CD4-positive, alpha-beta T cell treated with Interleukin-4 for 1 hour (primary cell): Measurements from ENCODE around the gene GGTLC3.
"Not testable (repeated sequence)": the region's sequence is repeated elsewhere in the genome, so short reads cannot be mapped to it uniquely, and the experiment has no call there.

Source experiments
- DNase-seq, 2 donors: peaks; one replicate each; pipeline ENCODE4 v3.0.0-alpha.2; 2020 to 2022

The GGTLC3 gene

GRCh38 chr22:18518061-18518460, at the start of gene GGTLC3:
GGTLC3 (minus strand) TSS chr22:18518161; CDS start chr22:18517897, 264 bp downstream.
- not testable (repeated sequence) for DNase-seq

- not testable (repeated sequence) for DNase-seq
Observed at GRCh38 chr22:18560099-18560974, 42.4 kb upstream of the GGTLC3 start.

- DNase-seq: not testable (repeated sequence)
Observed at GRCh38 chr22:18558939-18559338, 41.0 kb upstream of the GGTLC3 start.

- DNase-seq: not testable (repeated sequence)
Observed at GRCh38 chr22:18558516-18558915, 40.6 kb upstream of the GGTLC3 start.

- not testable (repeated sequence) for DNase-seq
Observed at GRCh38 chr22:18554280-18555256, 36.6 kb upstream of the GGTLC3 start.

GRCh38 chr22:18552839-18553597, 35.1 kb upstream of the GGTLC3 start:
- not testable (repeated sequence) for DNase-seq

- DNase-seq: not testable (repeated sequence)
Observed at GRCh38 chr22:18551046-18551445, 33.1 kb upstream of the GGTLC3 start.

GRCh38 chr22:18549458-18550179, 31.7 kb upstream of the GGTLC3 start:
- not testable (repeated sequence) for DNase-seq

GRCh38 chr22:18544615-18545014, 26.7 kb upstream of the GGTLC3 start:
- not testable (repeated sequence) for DNase-seq

GRCh38 chr22:18543400-18543799, 25.4 kb upstream of the GGTLC3 start:
- not testable (repeated sequence) for DNase-seq

GRCh38 chr22:18539994-18540393, 22.0 kb upstream of the GGTLC3 start:
- not testable (repeated sequence) for DNase-seq

- DNase-seq: not testable (repeated sequence)
Observed at GRCh38 chr22:18534315-18534714, 16.4 kb upstream of the GGTLC3 start.

- not testable (repeated sequence) for DNase-seq
Observed at GRCh38 chr22:18533633-18534032, 15.7 kb upstream of the GGTLC3 start.

GRCh38 chr22:18529416-18530145, 11.6 kb upstream of the GGTLC3 start:
- not testable (repeated sequence) for DNase-seq

- DNase-seq: peak; percentile 70 to 84
Observed at GRCh38 chr22:18528597-18529415, 10.8 kb upstream of the GGTLC3 start.

GRCh38 chr22:18527752-18528596, 10.0 kb upstream of the GGTLC3 start, which contains the start of gene TMEM191B:
TMEM191B (plus strand) TSS chr22:18527802; CDS start chr22:18527981, 179 bp downstream.
- DNase-seq: not testable (repeated sequence)

- DNase-seq: not testable (repeated sequence)
Observed at GRCh38 chr22:18523328-18523727, 5.4 kb upstream of the GGTLC3 start.

- DNase-seq: not testable (repeated sequence)
Observed at GRCh38 chr22:18522762-18523161, 4.8 kb upstream of the GGTLC3 start.

GRCh38 chr22:18513454-18513853, 4.5 kb downstream of the GGTLC3 start:
- DNase-seq: not testable (repeated sequence)
